RPMI8226 (cell line): ENCODE measurements around the gene PLS1.
A peak's percentile ranks its signal among the peaks of the same experiment; 100 is the strongest.

ENCODE experiments used
- DNase-seq: peaks from one replicate; pipeline ENCODE4 v3.0.0-alpha.2; 2015

Gene PLS1

DNA sequence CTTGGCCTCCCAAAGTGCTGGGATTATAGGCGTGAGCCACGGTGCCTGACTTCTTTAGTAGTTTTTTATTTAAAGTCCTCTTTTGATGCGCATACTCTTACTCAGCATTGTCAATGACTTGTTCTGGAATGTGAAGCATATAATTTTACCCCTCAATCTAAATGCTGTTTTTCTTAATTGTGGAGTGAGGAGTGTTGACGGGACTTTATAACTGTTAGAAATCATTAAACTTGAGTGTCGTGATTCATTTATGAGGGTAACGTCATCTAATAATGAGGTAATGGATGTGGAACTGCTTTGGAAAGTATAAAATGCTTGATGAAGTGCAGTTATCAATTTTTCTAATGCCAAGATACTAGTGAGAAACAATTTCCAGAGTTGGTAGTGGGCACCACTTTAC is 48.3 kb downstream of the PLS1 start:
- DNase-seq, result no peak

DNA sequence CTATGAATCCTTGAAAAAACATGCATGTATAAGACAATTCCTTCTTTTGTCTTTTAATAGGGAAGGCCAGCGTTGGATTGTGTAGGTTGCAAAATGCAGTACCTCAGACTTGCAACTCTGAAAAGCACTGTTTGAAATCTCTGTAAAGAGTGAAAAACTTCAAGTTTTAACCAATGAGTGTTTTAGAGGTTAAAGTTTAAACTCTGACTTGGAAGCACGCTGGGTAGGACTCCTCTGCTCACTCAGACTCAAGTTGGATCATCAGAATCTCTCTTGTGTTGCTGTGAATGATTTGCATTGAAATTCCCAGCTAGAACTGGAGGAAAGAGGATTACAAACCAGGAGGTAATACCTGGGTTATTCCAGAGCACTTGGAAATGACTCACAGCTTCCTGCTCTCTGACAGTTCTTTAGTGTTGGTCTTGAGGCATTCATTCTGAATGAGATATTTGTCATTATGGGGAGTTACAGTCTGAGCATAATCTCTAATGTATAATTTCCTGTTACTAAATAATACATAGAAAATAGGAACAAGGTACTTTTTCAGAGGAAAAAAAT is 49.1 kb downstream of the PLS1 start:
- no peak for DNase-seq

DNA sequence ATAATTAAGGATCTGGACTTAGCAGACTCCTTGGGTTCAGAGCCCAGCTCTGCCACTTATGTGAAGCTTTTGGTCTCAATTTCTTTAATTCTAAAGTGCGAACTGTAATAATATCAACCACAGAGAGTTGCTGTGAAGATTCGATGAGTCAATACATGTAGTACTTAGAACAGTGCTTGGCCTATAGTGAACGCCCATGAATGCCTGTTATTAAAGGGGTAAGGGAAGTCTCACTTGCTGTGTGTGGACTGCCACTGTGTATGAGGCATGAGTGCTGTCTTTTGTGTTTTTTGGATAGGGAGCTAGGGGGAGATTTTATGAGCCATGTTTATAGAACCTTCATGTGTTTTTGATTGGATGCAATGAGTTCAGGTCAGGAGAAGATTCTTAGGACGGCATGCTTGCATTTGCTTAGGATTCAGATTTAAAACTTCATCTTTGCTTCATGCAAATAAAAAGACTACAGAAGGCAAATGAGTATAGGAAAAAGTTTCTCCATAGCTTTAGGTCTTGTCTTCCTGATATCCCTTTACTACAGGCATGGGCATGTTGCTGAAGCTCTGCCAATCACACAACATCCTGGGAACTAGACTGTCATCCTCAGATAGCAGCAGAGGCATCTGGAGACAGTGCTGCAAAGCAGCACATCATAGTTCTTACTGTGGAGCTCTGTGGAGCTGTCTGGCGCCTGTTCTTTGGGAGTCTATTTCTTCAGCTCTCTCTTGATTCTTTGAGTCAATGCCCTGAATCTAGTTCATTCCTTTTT is 50.0 kb downstream of the PLS1 start:
- DNase-seq, result no peak

DNA sequence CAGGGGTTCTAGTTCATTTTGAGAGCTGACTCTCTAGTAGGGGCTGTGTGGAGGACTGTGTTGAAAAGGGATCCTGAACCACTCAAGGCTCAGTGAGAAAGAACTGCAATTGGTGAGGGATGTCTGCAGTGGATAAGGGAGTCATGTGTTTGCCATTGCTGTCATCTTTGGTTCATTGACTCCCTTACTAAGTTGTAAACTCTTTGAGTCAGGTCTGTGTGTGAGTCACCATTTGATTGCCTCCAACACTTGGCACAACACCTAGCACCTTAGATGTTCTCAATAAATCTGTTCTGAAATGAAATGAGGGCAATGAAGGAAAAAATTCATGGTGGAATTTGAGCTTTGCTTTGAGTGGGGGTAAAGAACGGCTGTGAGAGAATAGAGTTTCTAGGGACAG is 51.7 kb downstream of the PLS1 start:
- no peak for DNase-seq

- DNase-seq, result no peak
These were observed 52.8 kb downstream of the PLS1 start for GRCh38 chr3:142648950-142649349.

- DNase-seq, result no peak
These were observed 54.0 kb downstream of the PLS1 start for GRCh38 chr3:142650001-142650693.

DNA sequence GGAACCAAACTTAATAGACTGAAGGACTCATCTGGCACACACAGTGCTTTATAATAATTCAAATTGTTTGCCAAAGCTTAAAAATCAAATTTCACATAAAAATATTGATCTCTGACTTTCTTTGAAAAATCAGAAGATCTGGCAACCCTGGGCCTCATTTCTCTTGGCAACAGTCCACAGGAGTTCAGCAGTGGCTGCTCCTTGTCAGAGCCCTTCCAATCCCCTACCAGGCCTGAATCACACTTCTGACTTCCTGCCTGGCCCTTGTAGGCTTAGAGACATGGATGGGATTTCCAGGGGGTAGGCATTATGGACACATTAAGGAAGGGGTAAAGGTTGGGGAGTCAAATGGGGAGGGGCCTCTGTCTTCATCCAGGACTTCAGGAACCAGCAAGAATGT is 55.5 kb downstream of the PLS1 start:
- DNase-seq, result no peak

GRCh38 chr3:142652826-142653292 is 56.7 kb downstream of the PLS1 start:
- no peak for DNase-seq

- no peak for DNase-seq
These were observed 60.4 kb downstream of the PLS1 start for GRCh38 chr3:142656575-142656974.

GRCh38 chr3:142657033-142657432 is 60.8 kb downstream of the PLS1 start:
- peak; percentile 41 for DNase-seq

GRCh38 chr3:142660383-142660782 is 64.2 kb downstream of the PLS1 start:
- DNase-seq, result no peak

DNA sequence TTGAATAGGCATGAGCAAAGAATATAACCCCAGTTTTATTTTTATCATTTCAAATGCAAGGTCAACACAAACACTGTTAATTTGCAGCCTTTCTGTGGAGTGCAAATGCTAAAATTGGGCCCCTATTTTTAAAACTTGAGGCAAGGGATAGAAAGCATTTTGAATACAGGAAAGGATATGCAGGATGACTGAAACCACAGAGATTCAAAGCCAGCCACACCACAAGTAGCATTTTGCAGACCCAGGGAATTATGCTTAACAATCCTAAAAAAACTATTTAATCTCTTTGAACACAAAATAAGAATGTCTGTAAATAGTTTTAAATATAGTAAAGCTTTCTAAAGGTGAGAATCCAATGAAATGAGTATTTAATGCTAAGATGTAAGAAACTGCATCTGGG is 64.7 kb downstream of the PLS1 start:
- DNase-seq, result no peak

DNA sequence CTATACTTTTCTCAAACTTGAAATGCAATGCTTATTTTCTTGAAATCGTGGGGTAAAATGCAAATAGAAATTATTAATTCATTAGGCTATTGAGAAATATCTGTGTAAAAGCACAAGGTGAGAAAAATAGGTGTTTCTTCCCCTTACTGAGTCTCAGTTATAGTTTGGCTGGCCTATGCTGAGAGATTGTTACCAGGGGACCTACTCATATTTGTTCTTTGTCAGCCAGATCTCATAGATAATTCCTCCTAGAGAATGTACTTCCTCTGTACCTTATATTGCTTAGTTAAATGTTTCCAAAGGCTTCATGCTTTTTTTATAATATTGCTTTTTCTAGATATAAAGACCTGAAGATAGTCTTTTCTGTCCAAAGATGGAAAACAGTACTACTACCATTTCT is 67.7 kb downstream of the PLS1 start:
- DNase-seq, result no peak

- DNase-seq, result no peak
These were observed 68.1 kb downstream of the PLS1 start for GRCh38 chr3:142664311-142664710.

- DNase-seq, result no peak
These were observed 68.6 kb downstream of the PLS1 start for GRCh38 chr3:142664819-142665218.

DNA sequence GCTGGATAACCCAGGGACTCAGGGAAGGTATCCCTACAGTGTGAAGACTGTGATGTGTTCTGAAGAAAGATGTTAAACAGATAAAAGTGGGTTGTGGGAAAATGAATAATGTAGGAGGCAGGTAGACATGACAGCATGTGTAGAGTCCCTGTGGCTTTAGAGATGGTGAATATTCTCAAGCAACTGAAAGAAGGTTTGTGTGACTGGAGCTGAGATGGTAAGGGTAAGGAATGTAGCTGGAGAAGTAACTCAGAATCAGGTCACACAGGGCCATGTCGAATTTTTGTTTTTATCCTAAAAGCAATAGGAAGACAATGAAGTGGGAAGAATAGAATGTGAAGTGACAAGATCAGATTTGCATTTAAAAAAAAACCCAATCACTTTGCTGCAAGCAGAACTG is 73.9 kb downstream of the PLS1 start:
- no peak for DNase-seq

GRCh38 chr3:142676151-142676550 is 80.0 kb downstream of the PLS1 start:
- no peak for DNase-seq

GRCh38 chr3:142680710-142681109 is 84.5 kb downstream of the PLS1 start:
- DNase-seq, result no peak

DNA sequence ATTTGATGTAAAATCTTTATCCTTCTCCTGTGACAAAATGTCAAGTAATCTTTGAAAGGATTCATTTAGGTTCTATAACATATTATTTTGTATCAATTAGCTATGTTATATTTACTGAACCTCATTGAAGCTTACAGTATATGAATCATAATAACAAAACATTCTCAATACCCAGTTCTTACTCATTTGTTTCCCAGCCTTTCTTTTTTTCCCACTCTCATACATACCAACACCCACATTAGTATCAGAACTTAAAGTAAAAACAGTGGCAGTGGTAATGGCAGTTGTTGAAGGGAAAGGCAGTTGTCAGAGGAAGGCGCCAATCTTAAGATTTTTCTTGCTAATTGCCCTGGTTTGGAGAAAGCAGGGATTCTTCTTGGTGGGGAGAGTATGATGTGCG is 94.4 kb downstream of the PLS1 start:
- no peak for DNase-seq

DNA sequence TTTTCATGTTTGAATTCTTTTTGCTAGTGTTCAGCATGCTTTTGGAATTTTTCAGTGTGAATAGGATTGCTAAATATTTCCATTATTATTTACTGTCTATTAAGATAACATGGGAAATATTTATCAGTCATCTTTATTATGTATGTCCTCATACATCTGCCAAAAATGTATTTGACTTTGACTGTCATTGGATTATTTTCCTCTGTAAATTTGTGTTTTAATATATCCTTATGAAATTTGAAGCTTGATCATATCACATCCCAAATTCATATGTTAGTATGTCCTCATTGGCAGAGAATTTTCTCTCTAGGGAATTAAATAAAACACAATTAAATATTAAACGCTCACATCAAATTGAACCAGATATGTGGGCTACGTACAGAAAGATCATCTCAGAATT is 95.3 kb downstream of the PLS1 start:
- no peak for DNase-seq

- DNase-seq, result no peak
These were observed 97.1 kb downstream of the PLS1 start for GRCh38 chr3:142693136-142693853.

- DNase-seq, result no peak
These were observed 98.0 kb downstream of the PLS1 start for GRCh38 chr3:142694225-142694624.

GRCh38 chr3:142705198-142705597 is 109.0 kb downstream of the PLS1 start:
- no peak for DNase-seq
